Mesodermal cell (in vitro differentiated cells): Measurements from ENCODE around the gene ITPR2.
A peak's percentile ranks its signal among the peaks of the same experiment; 100 is the strongest.

Experiments used
- H3K27ac ChIP-seq: 2 replicates; pipeline ENCODE4 v1.7.0; 2013; ENCODE audit warnings: mild to moderate bottlenecking, low read depth, low read length, moderate library complexity; ENCODE audit not compliant: severe bottlenecking
- H3K36me3 ChIP-seq: 2 replicates; pipeline ENCODE4 v1.7.1; 2013; ENCODE audit warnings: mild to moderate bottlenecking, low read length, moderate library complexity; ENCODE audit not compliant: control insufficient read depth, insufficient read depth
- H3K4me1 ChIP-seq: one replicate; pipeline ENCODE4 v1.7.1; 2013; ENCODE audit warnings: mild to moderate bottlenecking, low read length; ENCODE audit not compliant: insufficient read depth, control insufficient read depth, poor library complexity, severe bottlenecking
- H3K4me3 ChIP-seq: 2 replicates; pipeline ENCODE4 v1.7.0; 2013; ENCODE audit warnings: low read length, control low read depth, mild to moderate bottlenecking; ENCODE audit not compliant: insufficient read depth, poor library complexity, severe bottlenecking; ENCODE audit errors: extremely low read depth
- H3K9me3 ChIP-seq: 2 replicates; pipeline ENCODE4 v1.7.1; 2013; ENCODE audit warnings: mild to moderate bottlenecking, low read length, moderate library complexity; ENCODE audit not compliant: control insufficient read depth
- WGBS, 2 experiments: methylation state at CpG; one replicate each; pipeline ENCODE4 v1.1.5; 2013; ENCODE audit warnings: missing lambda C conversion rate in 2 of 2; ENCODE audit not compliant: insufficient coverage in 2 of 2; 5-methylcytosine and 5-hydroxymethylcytosine counted together

ITPR2 gene

DNA sequence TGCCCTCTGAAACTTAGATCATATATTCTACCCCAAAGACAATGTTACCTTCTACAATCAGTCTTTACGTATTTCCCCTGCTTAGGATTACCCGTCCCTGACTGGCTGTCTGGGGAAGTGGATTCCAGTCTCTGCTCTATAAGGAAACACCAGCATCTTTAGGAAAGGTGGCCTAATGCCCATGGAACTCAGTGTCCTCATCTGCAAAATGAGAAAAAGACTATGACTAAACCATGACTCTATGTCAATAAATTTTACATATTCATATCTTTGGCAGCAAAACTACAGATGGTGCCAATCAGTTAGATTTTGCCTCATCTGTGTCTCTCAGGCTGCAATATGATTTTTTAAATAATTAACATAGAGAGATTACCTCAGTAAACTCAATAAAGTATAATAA is 133.8 kb downstream of the ITPR2 start:
- 87 to 100% methylated on average over 2 of the region's 2 CpGs for WGBS, 2 experiments
- Histone ChIP-seq H3K4me1 (peaks cover 11% of the 10 kb centered on the region), H3K4me3 (no peak overlapping the region), H3K9me3 (no peaks in the 10 kb centered on the region), H3K27ac (no peak overlapping the region), H3K36me3 (peaks cover 4% of the 10 kb centered on the region)

DNA sequence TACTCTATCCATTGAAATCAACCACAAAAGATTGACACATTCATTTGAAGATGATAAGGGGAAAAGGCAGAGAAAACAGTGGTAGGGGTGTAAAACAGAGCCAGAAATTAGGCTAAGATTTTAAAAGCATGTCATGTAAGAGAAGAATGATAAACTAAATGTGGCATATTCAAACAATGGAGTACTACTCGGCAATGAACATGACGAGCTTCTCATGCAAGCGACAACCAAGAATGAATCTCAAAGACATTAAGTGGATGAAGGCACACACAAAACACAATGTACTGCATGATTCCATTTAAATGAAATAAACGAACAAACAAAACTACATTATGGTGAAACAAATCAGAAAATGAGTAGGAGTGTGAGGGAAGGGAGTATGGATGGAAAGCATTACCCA is 134.8 kb downstream of the ITPR2 start:
- H3K4me3 ChIP-seq, result no peak overlapping the region
- no peak overlapping the region for H3K27ac ChIP-seq
- no peaks in the 10 kb centered on the region for H3K9me3 ChIP-seq
- WGBS, 2 experiments, result 100% methylated on average over 3 of the region's 4 CpGs; no CpG with 5 or more reads in 1 of the 2 experiments
- peaks cover 11% of the 10 kb centered on the region for H3K4me1 ChIP-seq
- H3K36me3 ChIP-seq, result peaks cover 4% of the 10 kb centered on the region

- Histone ChIP-seq H3K27ac (no peak overlapping the region), H3K36me3 (peaks cover 4% of the 10 kb centered on the region), H3K4me3 (no peak overlapping the region), H3K4me1 (peaks cover 11% of the 10 kb centered on the region), H3K9me3 (no peaks in the 10 kb centered on the region)
- 80 to 100% methylated on average over 2 of the region's 3 CpGs for whole genome bisulfite sequencing, 2 experiments
Observed at GRCh38 chr12:26697217-26697616, 135.8 kb downstream of the ITPR2 start.

GRCh38 chr12:26696613-26697092 is 136.3 kb downstream of the ITPR2 start:
- peaks cover 16% of the 10 kb centered on the region for H3K4me1 ChIP-seq
- H3K36me3 ChIP-seq, result peaks cover 4% of the 10 kb centered on the region
- no peak overlapping the region for H3K27ac ChIP-seq
- no peak overlapping the region for H3K4me3 ChIP-seq
- 84 to 86% methylated on average over 6 of the region's 7 CpGs for WGBS, 2 experiments
- no peaks in the 10 kb centered on the region for H3K9me3 ChIP-seq

- Histone ChIP-seq H3K4me3 (no peak overlapping the region), H3K36me3 (peaks cover 4% of the 10 kb centered on the region), H3K27ac (no peak overlapping the region), H3K4me1 (peaks cover 20% of the 10 kb centered on the region), H3K9me3 (no peaks in the 10 kb centered on the region)
- WGBS, 2 experiments, result 100% methylated on average over 1 of the region's 3 CpGs; no CpG with 5 or more reads in 1 of the 2 experiments
Observed at GRCh38 chr12:26696048-26696612, 136.9 kb downstream of the ITPR2 start.

- no CpG with 5 or more reads among the region's 2 CpGs for WGBS, 2 experiments
- Histone ChIP-seq H3K27ac (no peak overlapping the region), H3K4me3 (no peak overlapping the region), H3K9me3 (no peaks in the 10 kb centered on the region), H3K36me3 (peaks cover 4% of the 10 kb centered on the region), H3K4me1 (peaks cover 37% of the 10 kb centered on the region)
Observed at GRCh38 chr12:26694402-26694801, 138.6 kb downstream of the ITPR2 start.

DNA sequence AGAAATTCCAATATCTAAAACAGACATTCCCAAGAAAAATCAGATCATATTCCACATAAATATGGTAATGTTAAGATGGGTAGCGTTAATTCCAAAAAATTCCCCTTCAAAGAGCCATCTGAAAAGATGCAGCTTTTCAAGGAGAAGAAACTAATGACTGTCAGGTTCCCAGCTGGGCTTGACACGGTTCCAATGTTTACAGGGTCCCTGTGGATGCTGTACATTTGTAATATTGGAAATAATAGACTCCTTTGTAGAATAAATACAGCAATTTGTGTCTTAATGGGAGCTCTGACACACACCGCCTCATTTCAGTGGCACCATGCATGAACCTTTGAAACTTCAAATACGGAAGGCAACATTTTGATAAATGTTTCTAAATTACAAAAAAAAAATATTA is 140.6 kb downstream of the ITPR2 start:
- Histone ChIP-seq H3K4me1 (peaks cover 48% of the 10 kb centered on the region), H3K27ac (no peak overlapping the region)
- whole genome bisulfite sequencing, 2 experiments, result 100% methylated on average over 1 of the region's 4 CpGs; no CpG with 5 or more reads in 1 of the 2 experiments

GRCh38 chr12:26691234-26691970 is 141.6 kb downstream of the ITPR2 start:
- Histone ChIP-seq H3K4me3 (no peak overlapping the region), H3K9me3 (no peaks in the 10 kb centered on the region), H3K36me3 (peaks cover 4% of the 10 kb centered on the region), H3K4me1 (peaks cover 40% of the 10 kb centered on the region), H3K27ac (peak overlapping the region; percentile 88)
- 36 to 46% methylated on average over 12 to 14 of the region's 15 CpGs for WGBS, 2 experiments

More for the DNA sequence above, 140.6 kb downstream of the ITPR2 start:
- H3K9me3 ChIP-seq, result no peaks in the 10 kb centered on the region
- peaks cover 4% of the 10 kb centered on the region for H3K36me3 ChIP-seq
- H3K4me3 ChIP-seq, result no peak overlapping the region

DNA sequence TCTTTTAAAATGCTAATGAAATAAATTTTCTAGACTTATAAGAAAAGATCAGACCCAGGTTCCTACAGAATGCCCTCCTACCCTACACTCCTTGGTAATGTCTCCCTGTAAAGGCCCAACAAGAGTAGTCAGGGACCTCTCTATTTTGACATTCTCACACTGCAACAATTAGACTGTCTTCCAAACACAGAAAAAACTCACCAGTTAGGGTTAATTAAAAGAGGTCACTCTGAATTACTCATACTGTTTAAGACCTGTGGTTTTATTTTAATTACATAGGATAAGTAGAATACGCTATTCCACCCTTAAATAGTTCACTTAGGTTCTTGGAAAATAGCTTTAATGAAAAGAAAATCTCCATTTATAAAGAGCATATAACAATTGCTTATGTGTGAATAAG is 142.4 kb downstream of the ITPR2 start:
- no CpG with 5 or more reads among the region's 1 CpG for WGBS, 2 experiments
- peaks cover 6% of the 10 kb centered on the region for H3K36me3 ChIP-seq
- H3K9me3 ChIP-seq, result no peaks in the 10 kb centered on the region
- peak overlapping the region; percentile 88 for H3K27ac ChIP-seq
- H3K4me3 ChIP-seq, result no peak overlapping the region
- H3K4me1 ChIP-seq, result peaks cover 37% of the 10 kb centered on the region

DNA sequence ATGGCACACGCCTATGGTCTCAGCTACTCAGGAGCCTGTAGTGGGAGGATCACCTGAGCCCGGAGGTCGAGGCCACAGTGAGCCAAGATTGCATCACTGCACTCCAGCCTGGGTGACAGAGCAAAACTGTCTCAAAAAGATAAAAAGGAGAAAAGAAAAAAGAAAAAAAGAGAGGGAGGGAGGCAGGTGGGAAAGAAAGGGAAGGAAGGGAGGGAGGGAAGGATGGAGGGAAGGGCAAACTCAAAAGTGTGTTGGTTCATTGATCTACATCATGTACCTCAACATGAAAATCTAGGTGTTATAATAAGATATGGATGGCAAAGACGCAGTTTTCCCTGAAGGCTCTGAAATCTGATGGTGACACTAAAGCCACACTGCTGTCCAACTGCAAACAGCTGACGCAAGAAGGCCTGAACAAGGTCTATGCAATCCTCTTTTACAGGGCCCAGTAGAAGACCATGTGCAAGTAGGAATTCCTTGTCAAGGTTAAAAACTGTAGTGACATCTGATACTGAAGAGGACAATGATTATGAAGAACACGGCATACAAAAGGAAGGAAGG is 143.6 kb downstream of the ITPR2 start:
- Histone ChIP-seq H3K36me3 (peaks cover 14% of the 10 kb centered on the region), H3K9me3 (no peaks in the 10 kb centered on the region), H3K4me3 (no peak overlapping the region), H3K4me1 (peaks cover 37% of the 10 kb centered on the region), H3K27ac (no peak overlapping the region)
- WGBS, 2 experiments, result 96 to 97% methylated on average over 6 of the region's 6 CpGs
